Prostate gland (tissue), 2 donors: ENCODE results near the gene FBXW7. TPM values are rescaled to one million over a fixed set of nuclear protein-coding genes. Genes with fewer than 3 reads are reported as not detected.

ENCODE experiments used
- DNase-seq: peaks from one replicate; pipeline ENCODE4 v3.0.0-alpha.2; 2019; ENCODE audit warnings: low spot score
- H3K27ac ChIP-seq, 2 donors: fragments of 200-600 bp; sonication (generic); 2 replicates each; pipeline ENCODE4 v1.5.1; 2017 to 2019
- H3K27me3 ChIP-seq: fragments of 200-600 bp; sonication (generic); replicated peaks from 2 replicates; pipeline ENCODE4 v1.5.1; 2019; ENCODE audit not compliant: insufficient read depth
- H3K36me3 ChIP-seq, 2 donors: fragments of 200-600 bp; sonication (generic); 1 replicate in 1 of 2; 2 replicates in 1 of 2; pipeline versions ENCODE4 v1.5.1 to v1.8.1; 2017 to 2019
- H3K4me1 ChIP-seq: fragments of 200-600 bp; sonication (generic); replicated peaks from 2 replicates; pipeline ENCODE4 v1.5.1; 2019
- H3K4me3 ChIP-seq, 2 donors: fragments of 200-600 bp; sonication (generic); 2 replicates each; pipeline ENCODE4 v1.5.1; 2017 to 2019
- H3K9me3 ChIP-seq: fragments of 200-600 bp; sonication (generic); 2 replicates; pipeline ENCODE4 v1.5.1; 2017
- CTCF ChIP-seq, 4 experiments: fragments of 200-600 bp in 2 of 4; fragments of 450-650 bp in 2 of 4; sonication (generic) in 2 of 4; IDR thresholded peaks; 1 replicate in 3 of 4; 2 replicates in 1 of 4; pipeline ENCODE4 v1.5.1; 2016 to 2019; ENCODE audit warnings: antibody characterized with exemption in 4 of 4, mild to moderate bottlenecking in 2 of 4, moderate library complexity in 2 of 4
- POLR2A ChIP-seq: fragments of 450-650 bp; IDR thresholded peaks from one replicate; pipeline ENCODE4 v1.6.1; 2016; ENCODE audit warnings: antibody characterized with exemption, mild to moderate bottlenecking
- POLR2AphosphoS5 ChIP-seq: sonication (generic); formaldehyde crosslinking; IDR thresholded peaks from one replicate; pipeline ENCODE4 v1.6.1; 2017; ENCODE audit warnings: antibody characterized with exemption
- WGBS: methylation state at CpG from one replicate; pipeline ENCODE4 v1.1.5; 2018; 5-methylcytosine and 5-hydroxymethylcytosine counted together
- intact Hi-C: fragments of 100-400 bp; cut with DNase I; formaldehyde crosslinking; loops from one replicate; pipeline ENCODE4 v1.14.2; 2022
- total RNA-seq, 2 donors: library from RNA; depleted of rRNA; stranded (reverse); fragments of >200 nt; gene quantifications; one replicate each; pipeline ENCODE4 v1.1.0, GENCODE V29; 2016

Gene FBXW7
- total RNA-seq, 2 donors from 2014 or later, result 21.8 to 24.9 TPM

DNA sequence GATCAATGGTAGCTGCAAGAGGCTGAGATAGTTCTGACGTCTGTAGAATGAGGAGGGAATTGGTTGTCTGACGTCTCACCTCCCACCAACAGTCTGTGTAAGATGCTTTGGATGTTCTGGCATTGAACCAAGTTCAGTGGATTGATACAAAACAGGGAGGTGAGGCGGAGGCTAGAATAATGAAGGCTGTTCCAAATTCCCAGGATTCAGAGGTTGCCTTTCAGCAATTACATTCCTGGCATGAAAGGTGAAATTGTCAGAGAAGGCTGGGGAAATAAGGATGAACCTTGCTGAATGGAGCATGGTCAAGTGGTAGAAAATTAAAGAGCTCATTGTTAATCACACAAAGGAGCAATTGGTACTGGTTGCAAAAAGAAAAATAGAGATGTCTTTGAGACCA is 241.6 kb downstream of the FBXW7 start:
- no peak for TF ChIP-seq CTCF (IDR thresholded peaks at IDR 0.05)
- TF ChIP-seq POLR2A, result no peak
- TF ChIP-seq POLR2AphosphoS5, result no peak
- intact Hi-C loops, result no loop called here
- Histone ChIP-seq H3K27ac (no peak overlapping the region), H3K36me3 (no peaks in the 10 kb centered on the region), H3K27me3 (no peaks in the 10 kb centered on the region), H3K4me3 (no peak overlapping the region), H3K4me1 (no peaks in the 10 kb centered on the region), H3K9me3 (no peaks in the 10 kb centered on the region)
- no peak for DNase-seq
- 76% methylated on average over 3 of the region's 3 CpGs for WGBS

DNA sequence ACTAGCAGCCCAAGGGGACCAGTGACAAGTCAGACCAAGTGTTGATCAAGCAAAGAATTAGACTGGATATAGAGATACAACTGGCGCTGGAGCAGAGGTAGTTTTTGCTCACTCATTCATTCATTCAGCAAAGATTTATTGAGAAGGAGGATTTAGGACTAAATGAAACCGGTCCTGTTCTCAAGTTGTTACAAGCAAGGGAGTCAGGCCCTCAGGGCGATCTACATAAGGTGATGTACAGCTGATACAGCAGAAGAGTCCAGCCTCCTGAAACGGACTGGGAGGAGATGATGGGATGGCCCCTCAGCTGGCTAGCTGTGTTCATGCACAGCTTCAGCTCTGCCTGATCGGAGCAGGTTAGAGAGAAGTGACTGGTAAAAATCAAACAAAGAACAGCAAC is 242.4 kb downstream of the FBXW7 start:
- H3K36me3 ChIP-seq, result no peaks in the 10 kb centered on the region
- TF ChIP-seq CTCF (IDR thresholded peaks at IDR 0.05), result no peak
- TF ChIP-seq POLR2A, result no peak
- no peak for TF ChIP-seq POLR2AphosphoS5
- H3K4me3 ChIP-seq, result no peak overlapping the region
- H3K9me3 ChIP-seq, result no peaks in the 10 kb centered on the region
- no peak for DNase-seq
- WGBS, result 85% methylated on average over 5 of the region's 5 CpGs
- intact Hi-C loops, result no loop called here
- H3K27ac ChIP-seq, result no peak overlapping the region
- H3K4me1 ChIP-seq, result no peaks in the 10 kb centered on the region
- H3K27me3 ChIP-seq, result no peaks in the 10 kb centered on the region

GRCh38 chr4:152290366-152290921 is 245.4 kb downstream of the FBXW7 start:
- TF ChIP-seq POLR2AphosphoS5, result no peak
- TF ChIP-seq CTCF (IDR thresholded peaks at IDR 0.05), result no peak
- no peak for TF ChIP-seq POLR2A
- H3K27ac ChIP-seq, result no peak overlapping the region
- H3K4me1 ChIP-seq, result no peaks in the 10 kb centered on the region
- no peaks in the 10 kb centered on the region for H3K9me3 ChIP-seq
- DNase-seq, result no peak
- no peaks in the 10 kb centered on the region for H3K36me3 ChIP-seq
- intact Hi-C loops, result no loop called here
- H3K4me3 ChIP-seq, result no peak overlapping the region
- WGBS, result 91% methylated on average over 3 of the region's 3 CpGs
- no peaks in the 10 kb centered on the region for H3K27me3 ChIP-seq

GRCh38 chr4:152289941-152290340 is 246.0 kb downstream of the FBXW7 start:
- Histone ChIP-seq H3K4me3 (no peak overlapping the region), H3K27me3 (no peaks in the 10 kb centered on the region), H3K9me3 (no peaks in the 10 kb centered on the region), H3K4me1 (no peaks in the 10 kb centered on the region), H3K27ac (no peak overlapping the region), H3K36me3 (no peaks in the 10 kb centered on the region)
- intact Hi-C loops, result no loop called here
- TF ChIP-seq POLR2AphosphoS5 (no peak), CTCF (IDR thresholded peaks at IDR 0.05) (no peak), POLR2A (no peak)
- DNase-seq, result no peak
- WGBS, result 36% methylated on average over 4 of the region's 4 CpGs

- Histone ChIP-seq H3K9me3 (no peaks in the 10 kb centered on the region), H3K4me3 (no peak overlapping the region), H3K36me3 (no peaks in the 10 kb centered on the region), H3K4me1 (no peaks in the 10 kb centered on the region), H3K27me3 (no peaks in the 10 kb centered on the region), H3K27ac (no peak overlapping the region)
- 81% methylated on average over 3 of the region's 3 CpGs for WGBS
- intact Hi-C loops, result no loop called here
- DNase-seq, result no peak
- TF ChIP-seq CTCF (IDR thresholded peaks at IDR 0.05) (no peak), POLR2AphosphoS5 (no peak), POLR2A (no peak)
These were observed 246.4 kb downstream of the FBXW7 start for GRCh38 chr4:152289541-152289940.
